CD4-positive, alpha-beta T cell treated with Interleukin-21 for 1 hour (primary cell): Measurements from ENCODE around the gene DENR.
"Not testable (repeated sequence)": the region's sequence is repeated elsewhere in the genome, so short reads cannot be mapped to it uniquely, and the experiment has no call there.

Experiments used
- DNase-seq: peaks from one replicate; pipeline ENCODE4 v3.0.0-alpha.2; 2020

Gene DENR

GRCh38 chr12:122752464-122753318 lies at the start of gene DENR:
Gene DENR, plus strand, starts transcription at chr12:122752824. Its CDS starts 878 bp downstream, at chr12:122753702.
- DNase-seq: peak; percentile 99

GRCh38 chr12:122702890-122703611 lies 49.6 kb upstream of the DENR start, which contains the start of gene HCAR2:
Gene HCAR2, minus strand, starts transcription at chr12:122703357. Its CDS starts 74 bp downstream, at chr12:122703283.
- DNase-seq: peak; percentile 19

GRCh38 chr12:122703841-122704240 lies 48.8 kb upstream of the DENR start:
- DNase-seq: not testable (repeated sequence)

- not testable (repeated sequence) for DNase-seq
Measured at GRCh38 chr12:122709287-122709686, 43.3 kb upstream of the DENR start.

- not testable (repeated sequence) for DNase-seq
Measured at GRCh38 chr12:122710341-122710740, 42.3 kb upstream of the DENR start.

GRCh38 chr12:122711266-122711665 lies 41.4 kb upstream of the DENR start:
- not testable (repeated sequence) for DNase-seq

- not testable (repeated sequence) for DNase-seq
Measured at GRCh38 chr12:122713491-122714188, 39.0 kb upstream of the DENR start.

GRCh38 chr12:122715211-122715610 lies 37.4 kb upstream of the DENR start:
- not testable (repeated sequence) for DNase-seq

- DNase-seq: not testable (repeated sequence)
Measured at GRCh38 chr12:122716658-122717057, 36.0 kb upstream of the DENR start, which contains the start of gene HCAR3. Gene HCAR3, minus strand, starts transcription at chr12:122716811. Its CDS starts 74 bp downstream, at chr12:122716737.

GRCh38 chr12:122721057-122721545 lies 31.5 kb upstream of the DENR start:
- no peak for DNase-seq

GRCh38 chr12:122722387-122722786 lies 30.2 kb upstream of the DENR start:
- DNase-seq: no peak

- DNase-seq: no peak
Measured at GRCh38 chr12:122724641-122725243, 27.9 kb upstream of the DENR start.

GRCh38 chr12:122725452-122726079 lies 27.1 kb upstream of the DENR start:
- DNase-seq: no peak

- DNase-seq: peak; percentile 22
Measured at GRCh38 chr12:122726080-122726558, 26.5 kb upstream of the DENR start.

GRCh38 chr12:122729583-122730214 lies 22.9 kb upstream of the DENR start:
- no peak for DNase-seq

GRCh38 chr12:122730215-122731014 lies 22.2 kb upstream of the DENR start, which contains the start of gene HCAR1:
Gene HCAR1, minus strand, starts transcription at chr12:122730844. Its CDS starts 505 bp downstream, at chr12:122730339.
- peak; percentile 22 for DNase-seq

GRCh38 chr12:122732170-122732569 lies 20.5 kb upstream of the DENR start:
- no peak for DNase-seq

GRCh38 chr12:122732611-122733010 lies 20.0 kb upstream of the DENR start:
- no peak for DNase-seq

GRCh38 chr12:122738571-122738970 lies 14.1 kb upstream of the DENR start:
- DNase-seq: no peak

- no peak for DNase-seq
Measured at GRCh38 chr12:122740351-122740750, 12.3 kb upstream of the DENR start.
